CD14-positive monocyte (primary cell): ENCODE results near the gene LDLRAD2. TPM values are rescaled to one million over a fixed set of nuclear protein-coding genes. Genes with fewer than 3 reads are reported as not detected.

Experiments
- DNase-seq, 3 donors: peaks; one replicate each; pipeline ENCODE4 v3.0.0-alpha.2; 2011 to 2022
- H2AFZ ChIP-seq: 2 replicates; pipeline ENCODE4 v1.6.0; 2012; ENCODE audit warnings: mild to moderate bottlenecking, low read depth, low read length, inconsistent platforms; ENCODE audit not compliant: insufficient read depth, poor library complexity, severe bottlenecking
- H3K27ac ChIP-seq, 2 donors: 1 replicate in 1 of 2; 2 replicates in 1 of 2; pipeline ENCODE4 v1.5.1; 2012 to 2013; ENCODE audit warnings: low read length in 2 of 2, control low read depth in 1 of 2, inconsistent platforms in 1 of 2, low read depth in 1 of 2, mild to moderate bottlenecking in 1 of 2
- H3K27me3 ChIP-seq, 2 donors: one replicate each; pipeline versions ENCODE4 v1.6.0 to v1.6.1; 2011 to 2013; ENCODE audit warnings: low read length in 2 of 2; ENCODE audit not compliant: control insufficient read depth in 2 of 2, insufficient read depth in 2 of 2
- H3K36me3 ChIP-seq, 2 donors: replicated peaks in 1 of 2; 1 replicate in 1 of 2; 2 replicates in 1 of 2; pipeline versions ENCODE4 v1.5.1 to v1.6.1; 2012 to 2013; ENCODE audit warnings: low read length in 2 of 2, control low read depth in 1 of 2, inconsistent platforms in 1 of 2, mild to moderate bottlenecking in 1 of 2; ENCODE audit not compliant: insufficient read depth in 2 of 2, control insufficient read depth in 1 of 2
- H3K4me1 ChIP-seq, 2 donors: 1 replicate in 1 of 2; 2 replicates in 1 of 2; pipeline versions ENCODE4 v1.5.1 to v1.6.1; 2012 to 2013; ENCODE audit warnings: low read length in 2 of 2, control low read depth in 1 of 2, inconsistent platforms in 1 of 2, mild to moderate bottlenecking in 1 of 2, moderate library complexity in 1 of 2; ENCODE audit not compliant: insufficient read depth in 2 of 2, control insufficient read depth in 1 of 2
- H3K4me2 ChIP-seq: replicated peaks from 2 replicates; pipeline ENCODE3; 2012; ENCODE audit warnings: low read length, moderate library complexity, mild to moderate bottlenecking; ENCODE audit not compliant: poor library complexity, severe bottlenecking; ENCODE audit errors: extremely low read depth
- H3K4me3 ChIP-seq, 3 experiments: fragments of 200-600 bp in 1 of 3; sonication (generic) in 1 of 3; replicated peaks in 1 of 3; 1 replicate in 2 of 3; 2 replicates in 1 of 3; pipeline ENCODE4 v1.5.1; 2011 to 2013; ENCODE audit warnings: low read length in 3 of 3, mild to moderate bottlenecking in 3 of 3, control low read depth in 2 of 3, low read depth in 2 of 3, inconsistent platforms in 1 of 3, moderate library complexity in 1 of 3
- H3K79me2 ChIP-seq: 2 replicates; pipeline ENCODE4 v1.6.0; 2012; ENCODE audit warnings: mild to moderate bottlenecking, control low read depth, inconsistent platforms, low read length, moderate library complexity; ENCODE audit not compliant: insufficient read depth
- H3K9ac ChIP-seq: 2 replicates; pipeline ENCODE4 v1.6.0; 2017; ENCODE audit warnings: low read length, mild to moderate bottlenecking; ENCODE audit not compliant: insufficient read depth, poor library complexity, severe bottlenecking
- H3K9me3 ChIP-seq, 2 donors: replicated peaks in 1 of 2; 1 replicate in 1 of 2; 2 replicates in 1 of 2; pipeline versions ENCODE4 v1.5.1 to v1.6.1; 2012 to 2013; ENCODE audit warnings: low read length in 2 of 2, control low read depth in 1 of 2; ENCODE audit not compliant: control insufficient read depth in 1 of 2, insufficient read depth in 1 of 2
- H4K20me1 ChIP-seq: 2 replicates; pipeline ENCODE4 v1.6.0; 2012; ENCODE audit warnings: mild to moderate bottlenecking, low read length, control low read depth, moderate library complexity; ENCODE audit not compliant: insufficient read depth
- H3K27ac Mint-ChIP-seq, 7 donors: one replicate each; pipeline ENCODE4 v1.8.0; 2020; ENCODE audit warnings: mild to moderate bottlenecking in 7 of 7, mixed read lengths in 7 of 7, moderate library complexity in 6 of 7, inconsistent platforms in 2 of 7
- H3K27me3 Mint-ChIP-seq, 3 donors: one replicate each; pipeline ENCODE4 v1.8.0; 2021 to 2022; ENCODE audit warnings: low read depth in 3 of 3, mild to moderate bottlenecking in 3 of 3, mixed read lengths in 3 of 3, moderate library complexity in 3 of 3, inconsistent platforms in 1 of 3
- H3K36me3 Mint-ChIP-seq, 2 donors: one replicate each; pipeline ENCODE4 v1.8.0; 2020; ENCODE audit warnings: mixed read lengths in 2 of 2, inconsistent platforms in 1 of 2, mild to moderate bottlenecking in 1 of 2
- H3K4me1 Mint-ChIP-seq: one replicate; pipeline ENCODE4 v1.8.0; 2020; ENCODE audit warnings: mild to moderate bottlenecking, mixed read lengths
- H3K4me3 Mint-ChIP-seq, 2 donors: one replicate each; pipeline ENCODE4 v1.8.0; 2020; ENCODE audit warnings: mild to moderate bottlenecking in 2 of 2, mixed read lengths in 2 of 2, moderate library complexity in 1 of 2
- H3K9me3 Mint-ChIP-seq, 7 donors: one replicate each; pipeline ENCODE4 v1.8.0; 2020 to 2022; ENCODE audit warnings: mixed read lengths in 7 of 7, mild to moderate bottlenecking in 6 of 7, moderate library complexity in 6 of 7, inconsistent platforms in 2 of 7
- CTCF ChIP-seq: fragments of 200-600 bp; IDR thresholded peaks from one replicate; pipeline ENCODE4 v1.8.0; 2022; ENCODE audit warnings: antibody characterized with exemption, mild to moderate bottlenecking
- WGBS: methylation state at CpG from one replicate; pipeline ENCODE4 v1.1.5; 2013; ENCODE audit warnings: missing lambda C conversion rate; ENCODE audit not compliant: insufficient coverage; 5-methylcytosine and 5-hydroxymethylcytosine counted together
- intact Hi-C, 2 donors: fragments of 100-400 bp; cut with micrococcal nuclease; formaldehyde crosslinking; loops; one replicate each; pipeline versions ENCODE4 v1.15.0 to v1.15.1; 2023
- polyA plus RNA-seq, 3 donors: library from polyadenylated mRNA; depleted of rRNA in 1 of 3; unstranded in 2 of 3; stranded (reverse) in 1 of 3; fragments of 300-500 nt in 2 of 3; fragments of >200 nt in 1 of 3; fragmentation: Illumina TruSeq in 2 of 3; gene quantifications; 1 replicate in 2 of 3; 2 replicates in 1 of 3; pipeline ENCODE4 v1.2.3, GENCODE V29; 2012 to 2021

Gene LDLRAD2
- polyA plus RNA-seq, 3 donors: 0.63 TPM; not detected in 2

GRCh38 chr1:21773585-21773984 lies 38.5 kb upstream of the LDLRAD2 start:
- peak in 1 of 3 donors; percentile 35 for DNase-seq
- intact Hi-C loops: no loop called here
- peaks cover 20% of the 10 kb centered on the region for H4K20me1 ChIP-seq
- peak overlapping the region in 1 of 3 experiments; percentile 32 for H3K4me3 ChIP-seq
- TF ChIP-seq CTCF: no peak
- no peak overlapping the region for H3K9ac ChIP-seq
- Mint-ChIP-seq H3K36me3 (peaks cover 8 to 16% of the 10 kb centered on the region in 2 donors), H3K27ac (peak overlapping the region; percentile 78 to 94 (median 93)), H3K4me1 (peaks cover 80% of the 10 kb centered on the region), H3K4me3 (no peak overlapping the region), H3K27me3 (no peaks in the 10 kb centered on the region), H3K9me3 (peaks cover 0 to 2% (median 0%) of the 10 kb centered on the region in 7 donors)
- H3K4me1 ChIP-seq: peaks cover 71 to 76% of the 10 kb centered on the region in 2 donors
- peaks cover 100% of the 10 kb centered on the region for H3K79me2 ChIP-seq
- H3K36me3 ChIP-seq: no peaks in the 10 kb centered on the region
- WGBS: no CpG with 5 or more reads among the region's 3 CpGs
- H3K9me3 ChIP-seq: no peaks in the 10 kb centered on the region
- peak overlapping the region; percentile 68 to 74 for H3K27ac ChIP-seq
- H2AFZ ChIP-seq: no peak overlapping the region
- H3K27me3 ChIP-seq: no peaks in the 10 kb centered on the region
- H3K4me2 ChIP-seq: peak overlapping the region; percentile 28

- H3K9ac ChIP-seq: no peak overlapping the region
- H3K4me1 ChIP-seq: peaks cover 62 to 66% of the 10 kb centered on the region in 2 donors
- peaks cover 3 to 10% of the 10 kb centered on the region in 2 donors for H3K36me3 Mint-ChIP-seq
- no peaks in the 10 kb centered on the region for H3K36me3 ChIP-seq
- H3K27ac Mint-ChIP-seq: peak overlapping the region in 5 of 7 donors; percentile 24 to 83 (median 63)
- peaks cover 100% of the 10 kb centered on the region for H3K79me2 ChIP-seq
- no peak overlapping the region for H3K4me3 ChIP-seq
- peaks cover 0 to 2% (median 0%) of the 10 kb centered on the region in 7 donors for H3K9me3 Mint-ChIP-seq
- WGBS: no CpG with 5 or more reads among the region's 15 CpGs
- peaks cover 27% of the 10 kb centered on the region for H4K20me1 ChIP-seq
- H3K4me1 Mint-ChIP-seq: peaks cover 77% of the 10 kb centered on the region
- no peak for TF ChIP-seq CTCF
- no peaks in the 10 kb centered on the region for H3K27me3 Mint-ChIP-seq
- intact Hi-C loops: no loop called here
- H3K27ac ChIP-seq: peak overlapping the region in 1 of 2 donors; percentile 62
- H3K4me3 Mint-ChIP-seq: no peak overlapping the region
- H2AFZ ChIP-seq: no peak overlapping the region
- H3K9me3 ChIP-seq: no peaks in the 10 kb centered on the region
- DNase-seq: no peak
- no peaks in the 10 kb centered on the region for H3K27me3 ChIP-seq
- no peak overlapping the region for H3K4me2 ChIP-seq
These were observed 37.1 kb upstream of the LDLRAD2 start for GRCh38 chr1:21774835-21775549.
